ENCODE measurements around the gene ARHGEF1.
A peak's percentile ranks its signal among the peaks of the same experiment; 100 is the strongest.
"Not testable (repeated sequence)": the region's sequence is repeated elsewhere in the genome, so short reads cannot be mapped to it uniquely, and the experiment has no call there.

Gene ARHGEF1

DNA sequence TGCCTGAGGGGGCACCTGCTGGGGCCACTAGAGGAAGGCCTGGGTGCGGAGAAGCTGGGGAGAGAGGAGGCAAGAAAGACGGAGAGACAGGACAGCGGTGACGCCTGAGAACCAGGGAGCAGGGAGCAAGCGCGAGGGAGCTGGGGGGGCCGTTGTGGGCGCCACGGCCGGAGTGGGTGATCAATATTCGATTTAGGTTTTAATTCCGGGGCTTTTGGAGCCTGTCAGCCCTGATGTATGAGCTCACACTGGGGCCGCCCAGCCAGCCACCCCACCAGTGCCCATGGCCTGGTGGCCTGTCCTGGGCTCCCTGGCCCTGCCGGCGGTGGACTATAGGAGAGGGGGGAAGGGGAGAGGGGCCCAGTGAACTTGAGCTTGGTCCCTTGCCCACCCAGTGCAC lies 54.0 kb downstream of the ARHGEF1 start:
- Mint-ChIP-seq H3K4me1 (ENCODE audit: low read depth) (peaks cover 34% of the 10 kb centered on the region), H3K9me3 (no peaks in the 10 kb centered on the region), H3K27me3 (ENCODE audit: low read depth) (peaks cover 40% of the 10 kb centered on the region), H3K36me3 (ENCODE audit: low read depth) (no peaks in the 10 kb centered on the region), H3K4me3 (no peak overlapping the region), H3K27ac (no peak overlapping the region)
- DNase-seq (ENCODE audit: low spot score), result no peak

DNA sequence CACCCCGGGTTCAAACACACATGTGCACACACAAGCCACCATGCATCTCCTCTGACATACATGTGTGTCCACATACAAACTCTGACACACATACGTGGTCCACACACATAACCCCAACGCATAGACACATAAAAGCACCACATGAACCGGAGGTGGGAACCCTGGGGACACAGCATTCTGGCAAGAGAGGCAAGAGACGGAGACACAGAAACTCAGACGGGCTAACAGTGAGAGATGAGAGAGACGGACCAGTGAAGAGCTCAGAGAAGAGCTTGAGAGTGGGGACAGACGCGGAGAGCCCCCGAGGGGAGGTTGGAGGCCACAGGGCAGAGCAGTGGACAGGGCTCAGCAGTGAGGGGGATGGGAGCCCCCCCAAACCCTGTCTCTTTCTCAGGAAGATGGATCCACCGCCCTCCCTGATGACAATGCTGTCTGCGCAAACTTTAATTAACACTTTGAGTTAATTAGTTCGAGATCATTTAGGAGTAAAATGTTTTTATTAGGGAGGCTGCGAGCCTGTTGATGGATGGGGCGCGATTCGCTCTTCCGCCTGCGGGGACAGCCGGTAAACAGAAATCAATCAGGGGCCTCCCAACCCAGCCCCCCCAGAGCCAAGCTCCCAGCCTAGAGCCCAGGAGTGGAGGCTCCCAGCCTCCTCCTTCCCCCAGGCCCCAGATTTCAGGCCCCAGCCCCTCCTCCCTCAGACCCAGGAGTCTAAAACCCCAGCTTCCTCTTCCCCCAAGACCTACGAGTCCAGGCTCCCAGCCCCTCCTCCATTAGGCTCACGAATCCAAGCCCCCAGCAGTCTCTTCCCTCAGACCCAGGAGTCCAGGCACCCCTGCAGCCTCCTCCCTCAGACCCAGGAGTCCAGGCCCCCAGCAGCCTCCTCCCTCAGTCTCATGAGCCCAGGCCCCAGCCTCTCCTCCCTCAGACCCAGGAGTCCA lies 54.8 kb downstream of the ARHGEF1 start:
- Mint-ChIP-seq H3K4me3 (no peak overlapping the region), H3K27ac (peak overlapping the region; percentile 9), H3K4me1 (ENCODE audit: low read depth) (peaks cover 34% of the 10 kb centered on the region), H3K9me3 (no peaks in the 10 kb centered on the region), H3K27me3 (ENCODE audit: low read depth) (peaks cover 37% of the 10 kb centered on the region), H3K36me3 (ENCODE audit: low read depth) (no peaks in the 10 kb centered on the region)
- no peak for DNase-seq (ENCODE audit: low spot score)

DNA sequence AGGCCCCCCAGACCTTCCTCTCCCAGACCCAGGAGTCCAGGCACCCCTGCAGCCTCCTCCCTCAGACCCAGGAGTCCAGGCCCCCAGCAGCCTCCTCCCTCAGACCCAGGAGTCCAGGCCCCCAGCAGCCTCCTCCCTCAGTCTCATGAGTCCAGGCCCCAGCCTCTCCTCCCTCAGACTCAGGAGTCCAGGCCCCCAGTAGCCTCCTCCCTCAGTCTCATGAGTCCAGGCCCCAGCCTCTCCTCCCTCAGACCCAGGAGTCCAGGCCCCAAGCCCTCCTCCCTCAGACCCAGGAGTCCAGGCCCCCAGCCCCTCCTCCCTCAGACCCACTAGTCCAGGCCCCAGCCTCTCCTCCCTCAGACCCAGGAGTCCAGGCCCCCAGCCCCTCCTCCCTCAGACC lies 56.2 kb downstream of the ARHGEF1 start:
- H3K36me3 Mint-ChIP-seq (ENCODE audit: low read depth); H3K9me3 Mint-ChIP-seq; H3K4me3 Mint-ChIP-seq; DNase-seq (ENCODE audit: low spot score); H3K27ac Mint-ChIP-seq: not testable (repeated sequence)
- H3K27me3 Mint-ChIP-seq (ENCODE audit: low read depth), result peaks cover 28% of the 10 kb centered on the region
- H3K4me1 Mint-ChIP-seq (ENCODE audit: low read depth), result peaks cover 26% of the 10 kb centered on the region

DNA sequence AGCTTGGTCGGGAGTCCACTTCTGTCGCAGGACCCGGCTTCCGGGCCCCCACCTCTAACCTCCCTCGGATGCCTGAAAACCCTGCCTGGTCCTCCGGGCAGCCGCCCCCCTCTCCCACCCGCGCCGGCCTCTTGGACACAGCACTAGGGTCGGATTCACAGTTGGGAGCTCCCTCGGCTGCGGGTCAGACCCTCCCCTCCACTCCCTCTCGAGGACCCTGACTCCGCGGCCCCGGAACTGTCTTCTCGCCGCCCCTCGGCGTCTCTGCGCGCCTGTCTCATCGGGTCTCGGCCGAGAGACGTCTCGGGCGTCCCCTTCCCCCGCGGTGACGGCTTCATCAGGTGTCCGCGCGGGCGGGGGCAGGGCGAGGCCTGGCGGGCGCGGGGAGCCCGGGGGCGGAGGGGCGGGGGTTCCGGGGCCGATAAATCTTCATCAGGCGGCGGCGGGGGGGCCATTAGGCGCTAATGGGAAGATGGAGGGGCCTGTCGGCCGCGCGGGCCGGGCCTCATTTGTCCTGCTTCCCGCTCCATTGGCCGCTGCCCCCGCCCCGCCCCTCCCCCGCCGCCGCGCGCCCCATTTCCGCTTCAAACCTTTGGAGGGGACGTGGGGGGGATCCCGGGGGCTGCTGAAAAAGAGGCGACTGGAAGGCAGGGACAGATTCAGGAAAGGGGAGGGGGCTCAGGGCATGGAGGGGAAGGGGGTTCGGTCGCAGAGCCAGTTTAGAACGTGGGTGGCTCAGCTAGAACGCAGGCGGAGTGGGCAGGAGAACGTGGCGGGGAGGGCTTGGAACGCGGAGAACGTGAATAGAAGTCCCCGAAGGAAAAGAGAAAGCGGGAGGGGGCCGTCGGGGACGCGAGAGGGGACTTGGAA lies 57.1 kb downstream of the ARHGEF1 start:
- Mint-ChIP-seq H3K4me3 (peak overlapping the region; percentile 82), H3K27me3 (ENCODE audit: low read depth) (peaks cover 24% of the 10 kb centered on the region), H3K9me3 (no peaks in the 10 kb centered on the region), H3K4me1 (ENCODE audit: low read depth) (peaks cover 25% of the 10 kb centered on the region), H3K36me3 (ENCODE audit: low read depth) (no peaks in the 10 kb centered on the region), H3K27ac (peak overlapping the region; percentile 46)
- DNase-seq (ENCODE audit: low spot score), result peak; percentile 45

DNA sequence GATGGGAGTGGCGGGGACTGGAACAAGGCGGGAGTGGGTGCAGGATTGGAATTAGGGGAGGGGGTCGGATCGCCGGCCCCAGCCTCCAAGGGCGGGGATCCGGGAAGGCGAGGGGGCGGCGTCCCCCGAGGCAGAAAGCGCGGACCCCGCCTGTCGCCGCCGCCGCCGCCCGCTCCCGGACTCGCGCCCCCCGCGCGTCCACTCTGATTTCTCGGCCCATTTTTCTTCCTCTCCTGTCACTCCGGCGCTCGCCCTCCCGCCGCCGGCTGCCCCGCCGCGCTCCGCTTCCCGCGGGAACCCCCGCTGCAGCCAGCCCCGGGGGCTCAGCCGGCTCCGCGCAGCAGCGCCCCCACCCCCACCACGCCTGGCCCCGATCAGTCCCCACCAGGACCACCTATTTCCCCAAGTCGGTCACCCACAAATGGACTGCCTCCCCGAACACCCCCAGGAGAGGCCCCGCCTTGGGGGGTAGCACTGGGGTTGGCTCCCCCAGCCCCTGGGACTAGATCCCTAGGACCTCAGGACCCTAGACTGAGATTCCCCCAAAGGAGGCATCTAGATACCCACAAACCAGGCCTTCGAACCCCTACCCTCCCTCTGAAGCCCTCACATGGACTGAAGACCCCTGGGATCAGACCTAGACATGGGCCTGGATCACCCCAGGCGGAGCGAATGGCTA lies 57.9 kb downstream of the ARHGEF1 start:
- H3K9me3 Mint-ChIP-seq, result no peaks in the 10 kb centered on the region
- peaks cover 29% of the 10 kb centered on the region for H3K4me1 Mint-ChIP-seq (ENCODE audit: low read depth)
- no peak for DNase-seq (ENCODE audit: low spot score)
- H3K27ac Mint-ChIP-seq, result peak overlapping the region; percentile 23
- H3K27me3 Mint-ChIP-seq (ENCODE audit: low read depth), result peaks cover 20% of the 10 kb centered on the region
- no peaks in the 10 kb centered on the region for H3K36me3 Mint-ChIP-seq (ENCODE audit: low read depth)
- peak overlapping the region; percentile 82 for H3K4me3 Mint-ChIP-seq

DNA sequence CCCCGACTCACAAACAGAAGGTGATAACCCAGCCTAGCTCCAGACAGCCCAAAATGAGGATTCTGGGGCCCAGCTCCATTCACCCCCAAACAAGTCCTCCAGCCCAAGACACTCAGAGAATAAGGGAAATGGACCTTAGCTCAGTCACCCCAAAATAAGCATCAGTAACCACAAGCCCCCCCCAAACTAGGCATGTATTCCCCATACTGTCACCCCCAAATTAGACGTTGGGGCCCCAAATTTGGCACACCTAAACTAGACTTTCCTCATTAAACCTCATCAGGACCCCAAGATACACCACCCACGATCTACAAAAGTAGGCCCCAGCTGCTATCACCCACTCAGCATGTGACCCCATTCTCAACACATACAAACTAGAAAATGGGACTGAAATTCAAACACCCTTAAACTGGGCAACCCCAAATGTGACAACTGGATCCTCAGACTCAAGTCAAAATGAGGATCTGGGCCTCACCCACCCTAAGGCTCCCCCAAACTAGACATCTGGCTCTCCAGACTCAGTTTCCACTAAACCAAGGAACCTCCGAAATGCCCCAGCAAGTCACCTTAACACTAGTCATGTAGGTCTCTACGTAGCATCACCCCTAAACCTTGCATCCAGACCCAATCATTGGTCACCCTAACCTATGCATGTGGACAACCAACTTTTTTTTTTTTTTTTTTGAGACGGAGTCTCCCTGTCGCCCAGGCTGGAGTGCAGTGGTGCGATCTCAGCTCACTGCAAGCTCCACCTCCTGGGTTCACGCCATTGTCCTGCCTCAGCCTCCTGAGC lies 58.6 kb downstream of the ARHGEF1 start:
- DNase-seq (ENCODE audit: low spot score), result no peak
- peak overlapping the region; percentile 51 for H3K4me3 Mint-ChIP-seq
- no peaks in the 10 kb centered on the region for H3K9me3 Mint-ChIP-seq
- peaks cover 16% of the 10 kb centered on the region for H3K27me3 Mint-ChIP-seq (ENCODE audit: low read depth)
- H3K36me3 Mint-ChIP-seq (ENCODE audit: low read depth), result no peaks in the 10 kb centered on the region
- peaks cover 29% of the 10 kb centered on the region for H3K4me1 Mint-ChIP-seq (ENCODE audit: low read depth)
- H3K27ac Mint-ChIP-seq, result peak overlapping the region; percentile 23

DNA sequence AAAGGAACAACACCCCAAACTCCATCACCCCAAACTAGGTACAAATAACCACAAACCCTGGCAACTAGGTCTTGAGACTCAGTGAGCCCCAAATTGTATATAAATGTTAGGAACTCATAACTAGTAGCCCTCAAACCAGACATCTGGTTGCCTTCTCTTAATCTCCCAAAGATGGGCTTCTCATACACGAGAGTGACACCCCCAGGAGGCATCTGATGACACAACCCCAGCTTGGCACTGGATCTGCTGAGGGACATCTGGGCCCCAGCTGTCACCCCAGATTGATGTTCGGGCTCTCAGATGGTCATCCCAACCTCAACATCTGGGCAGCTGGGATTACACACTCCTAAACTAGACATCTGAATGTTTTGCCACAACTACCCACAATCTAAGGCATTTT lies 61.4 kb downstream of the ARHGEF1 start:
- no peak for DNase-seq (ENCODE audit: low spot score)
- Mint-ChIP-seq H3K4me1 (ENCODE audit: low read depth) (peaks cover 33% of the 10 kb centered on the region), H3K27ac (no peak overlapping the region)

DNA sequence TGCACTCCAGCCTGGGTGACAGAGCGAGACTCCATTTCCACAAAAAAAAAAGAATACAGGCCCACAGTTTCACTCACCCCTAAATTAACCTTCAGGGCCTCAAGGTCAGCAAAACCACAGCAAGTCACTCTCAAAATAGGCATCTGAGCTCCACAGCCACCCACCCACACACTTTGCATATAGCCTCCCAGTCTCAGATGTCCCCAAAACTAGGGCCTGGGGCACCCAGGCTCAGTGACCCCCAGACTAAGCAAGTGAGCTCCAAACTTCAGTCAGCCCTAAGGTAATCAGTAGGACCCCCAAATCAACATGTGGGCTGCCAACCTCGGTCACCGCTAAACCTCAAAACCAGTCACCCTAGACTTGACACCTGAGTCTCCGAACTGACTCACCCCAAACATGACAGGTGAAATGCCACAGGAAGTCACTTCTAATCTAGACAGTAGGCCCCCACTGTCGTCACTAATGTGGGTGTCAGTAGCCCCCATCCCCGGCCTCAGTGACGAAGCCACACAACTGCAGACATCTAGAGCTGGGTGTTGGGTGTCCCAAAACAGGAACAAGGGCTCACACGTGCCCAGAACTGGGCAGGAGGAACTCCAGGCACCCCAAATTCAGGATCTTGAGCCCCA lies 62.3 kb downstream of the ARHGEF1 start:
- Mint-ChIP-seq H3K9me3 (no peaks in the 10 kb centered on the region), H3K27me3 (ENCODE audit: low read depth) (peaks cover 11% of the 10 kb centered on the region), H3K27ac (peak overlapping the region; percentile 86), H3K4me1 (ENCODE audit: low read depth) (peaks cover 33% of the 10 kb centered on the region), H3K36me3 (ENCODE audit: low read depth) (no peaks in the 10 kb centered on the region), H3K4me3 (peak overlapping the region; percentile 57)
- peak; percentile 91 for DNase-seq (ENCODE audit: low spot score)

More for the DNA sequence above, 61.4 kb downstream of the ARHGEF1 start:
- H3K4me3 Mint-ChIP-seq, result no peak overlapping the region
- H3K9me3 Mint-ChIP-seq, result no peaks in the 10 kb centered on the region
- H3K36me3 Mint-ChIP-seq (ENCODE audit: low read depth), result no peaks in the 10 kb centered on the region
- H3K27me3 Mint-ChIP-seq (ENCODE audit: low read depth), result peaks cover 11% of the 10 kb centered on the region

DNA sequence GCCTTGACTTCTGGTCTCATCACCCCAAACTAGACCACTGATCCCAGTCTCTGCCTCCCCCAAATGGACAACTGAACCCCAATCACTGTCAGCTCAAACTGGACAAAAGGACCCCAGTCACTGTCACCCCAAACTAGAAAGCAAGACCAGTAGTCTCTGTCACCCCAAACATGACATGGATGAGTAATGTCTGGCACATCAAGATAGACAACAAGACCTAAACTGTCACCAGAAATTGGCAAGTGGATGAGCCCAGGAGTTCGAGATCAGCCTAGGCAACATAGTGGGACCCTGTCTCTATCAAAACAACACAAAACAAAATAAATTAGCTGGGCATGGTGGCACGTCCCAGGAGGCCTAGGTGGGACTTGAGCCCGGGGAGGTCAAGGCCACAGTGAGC lies 64.1 kb downstream of the ARHGEF1 start:
- Mint-ChIP-seq H3K9me3 (no peaks in the 10 kb centered on the region), H3K36me3 (ENCODE audit: low read depth) (no peaks in the 10 kb centered on the region), H3K27ac (peak overlapping the region; percentile 72), H3K27me3 (ENCODE audit: low read depth) (no peaks in the 10 kb centered on the region), H3K4me1 (ENCODE audit: low read depth) (peaks cover 32% of the 10 kb centered on the region), H3K4me3 (no peak overlapping the region)
- no peak for DNase-seq (ENCODE audit: low spot score)

DNA sequence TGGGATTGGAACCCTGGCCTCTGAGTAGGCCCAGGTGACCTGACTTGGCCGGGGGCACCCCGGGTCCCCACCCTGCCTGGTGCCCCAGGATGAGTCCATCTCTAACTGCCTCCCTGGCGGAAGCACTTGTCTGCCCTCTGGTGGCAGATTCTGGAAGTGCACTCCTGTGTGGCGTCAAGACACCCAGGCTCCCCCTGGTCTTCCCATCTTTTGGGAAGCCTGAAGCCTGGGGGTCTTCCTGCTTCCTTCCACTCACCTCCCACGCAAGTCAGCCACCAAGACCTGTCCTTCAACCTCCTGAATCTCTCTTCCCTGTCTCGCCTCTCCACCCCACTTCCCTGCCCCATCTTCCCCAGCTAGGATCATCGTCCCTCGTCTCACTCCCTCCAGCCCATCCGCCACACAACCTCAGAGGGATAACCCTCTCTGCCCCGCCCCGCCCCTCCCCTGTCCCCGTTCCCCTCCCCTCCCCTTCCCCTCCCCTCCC lies 68.7 kb downstream of the ARHGEF1 start:
- peak; percentile 76 for DNase-seq (ENCODE audit: low spot score)
- peaks cover 2% of the 10 kb centered on the region for H3K36me3 Mint-ChIP-seq (ENCODE audit: low read depth)

DNA sequence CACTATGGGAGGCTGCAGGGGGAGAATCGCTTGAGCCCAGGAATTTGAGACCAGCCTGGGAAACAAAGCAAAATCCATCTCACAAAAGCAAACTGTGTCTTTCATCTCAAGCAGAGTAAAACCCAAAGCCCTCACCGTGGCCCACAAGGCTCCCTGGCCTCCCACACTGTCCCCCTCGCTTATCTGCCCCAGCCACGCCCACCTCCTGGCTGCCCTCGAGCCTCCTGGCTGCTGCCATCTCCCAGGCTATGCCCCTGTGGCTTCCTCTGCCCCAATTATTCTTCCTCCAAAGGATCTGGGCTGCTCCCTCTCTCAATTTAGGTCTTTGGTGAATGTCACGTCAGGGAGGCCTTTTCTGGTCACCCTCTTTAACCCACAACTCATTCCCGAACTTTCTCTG lies 72.5 kb downstream of the ARHGEF1 start:
- Mint-ChIP-seq H3K4me1 (ENCODE audit: low read depth) (peaks cover 22% of the 10 kb centered on the region), H3K36me3 (ENCODE audit: low read depth) (peaks cover 10% of the 10 kb centered on the region), H3K9me3 (no peaks in the 10 kb centered on the region), H3K4me3 (no peak overlapping the region), H3K27me3 (ENCODE audit: low read depth) (no peaks in the 10 kb centered on the region), H3K27ac (no peak overlapping the region)
- DNase-seq (ENCODE audit: low spot score), result no peak

More for the DNA sequence above, 68.7 kb downstream of the ARHGEF1 start:
- H3K27me3 Mint-ChIP-seq (ENCODE audit: low read depth), result no peaks in the 10 kb centered on the region
- peaks cover 12% of the 10 kb centered on the region for H3K4me1 Mint-ChIP-seq (ENCODE audit: low read depth)
- no peaks in the 10 kb centered on the region for H3K9me3 Mint-ChIP-seq
- H3K4me3 Mint-ChIP-seq, result peak overlapping the region; percentile 6
- H3K27ac Mint-ChIP-seq, result peak overlapping the region; percentile 61

DNA sequence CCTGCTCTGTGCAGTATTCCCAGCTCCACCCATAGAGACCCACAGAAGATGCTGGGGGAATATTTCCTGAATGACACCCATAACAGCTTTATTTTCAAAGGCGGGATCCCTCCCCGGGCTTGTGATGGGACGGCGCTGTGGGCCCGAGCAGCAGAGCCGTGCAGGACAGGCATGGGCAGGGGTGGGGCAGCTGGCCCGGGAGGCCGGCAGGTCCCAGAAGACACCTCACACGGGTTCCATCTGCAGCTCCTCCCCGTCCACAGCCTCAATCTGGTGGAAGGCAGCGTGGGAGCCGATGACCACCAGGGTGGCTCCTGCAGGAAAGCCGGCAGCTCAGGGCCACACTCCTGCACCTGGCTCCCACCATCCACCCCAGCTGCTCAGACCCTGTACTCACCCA lies 73.6 kb downstream of the ARHGEF1 start:
- Mint-ChIP-seq H3K27ac (no peak overlapping the region), H3K36me3 (ENCODE audit: low read depth) (peaks cover 10% of the 10 kb centered on the region), H3K9me3 (no peaks in the 10 kb centered on the region), H3K4me3 (no peak overlapping the region), H3K4me1 (ENCODE audit: low read depth) (peaks cover 20% of the 10 kb centered on the region), H3K27me3 (ENCODE audit: low read depth) (no peaks in the 10 kb centered on the region)
- DNase-seq (ENCODE audit: low spot score), result no peak
